SK-N-SH (cell line): ENCODE data around the gene ARHGAP42. TPM values are rescaled to one million over a fixed set of nuclear protein-coding genes. Genes with fewer than 3 reads are reported as not detected.

Experiments
- CTCF ChIA-PET: fragments of 300-600, 350-600 bp; formaldehyde crosslinking; extraction: SDS; loops from one replicate; lab custom pipeline; 2021; lab: Yijun Ruan, JAX
- POLR2A ChIA-PET: fragments of 350-600 bp; sonication (Branson Sonifier 250); formaldehyde crosslinking; extraction: SDS; loops from one replicate; lab custom pipeline; 2020; ENCODE audit warnings: antibody characterized with exemption, inconsistent platforms; lab: Yijun Ruan, JAX
- DNase-seq: peaks from one replicate; pipeline ENCODE4 v3.0.0; 2012
- H2AFZ ChIP-seq: fragments of 200-600 bp; sonication (generic); 2 replicates; pipeline ENCODE4 v1.8.1; 2016; ENCODE audit warnings: antibody characterized with exemption, mild to moderate bottlenecking, low read depth
- H3F3A ChIP-seq: fragments of 200-600 bp; sonication (generic); replicated peaks from 2 replicates; pipeline ENCODE3; 2016; ENCODE audit warnings: antibody characterized with exemption, mild to moderate bottlenecking; ENCODE audit not compliant: insufficient read depth
- H3K27ac ChIP-seq, 2 experiments: fragments of 200-500 bp in 1 of 2; fragments of 200-600 bp in 1 of 2; sonication (Bioruptor generic) in 1 of 2; sonication (generic), shearing (Covaris generic) in 1 of 2; 2 replicates each; pipeline versions ENCODE4 v1.5.1 to v1.6.1; 2014 to 2016; ENCODE audit warnings: low read depth in 2 of 2, inconsistent platforms in 1 of 2, low read length in 1 of 2, mild to moderate bottlenecking in 1 of 2, mixed read lengths in 1 of 2
- H3K27me3 ChIP-seq: fragments of 200-600 bp; sonication (generic), shearing (Covaris generic); 2 replicates; pipeline ENCODE4 v1.6.1; 2016; ENCODE audit warnings: mixed run types; ENCODE audit not compliant: insufficient read depth
- H3K36me3 ChIP-seq, 2 experiments: fragments of 200-500 bp in 1 of 2; fragments of 200-600 bp in 1 of 2; sonication (Bioruptor generic) in 1 of 2; sonication (generic) in 1 of 2; replicated peaks in 1 of 2; 2 replicates each; pipeline versions ENCODE3 to v1.5.1; 2014 to 2016; ENCODE audit warnings: low read length in 1 of 2, mild to moderate bottlenecking in 1 of 2; ENCODE audit not compliant: insufficient read depth in 2 of 2, control insufficient read depth in 1 of 2
- H3K4me1 ChIP-seq, 2 experiments: fragments of 200-500 bp in 1 of 2; fragments of 200-600 bp in 1 of 2; sonication (Bioruptor generic) in 1 of 2; sonication (generic), shearing (Covaris generic) in 1 of 2; 2 replicates each; pipeline versions ENCODE4 v1.5.1 to v1.6.1; 2014 to 2016; ENCODE audit warnings: low read depth in 1 of 2, low read length in 1 of 2, mixed run types in 1 of 2; ENCODE audit not compliant: insufficient read depth in 2 of 2, control insufficient read depth in 1 of 2
- H3K4me2 ChIP-seq: fragments of 200-600 bp; sonication (generic), shearing (Covaris generic); 2 replicates; pipeline ENCODE4 v1.6.1; 2017; ENCODE audit warnings: mixed run types
- H3K4me3 ChIP-seq, 2 experiments: fragments of 200-500 bp in 1 of 2; fragments of 200-600 bp in 1 of 2; sonication (Bioruptor generic) in 1 of 2; sonication (generic), shearing (Covaris generic) in 1 of 2; 2 replicates each; pipeline versions ENCODE4 v1.5.1 to v1.8.1; 2014 to 2016; ENCODE audit warnings: low read depth in 2 of 2, inconsistent platforms in 1 of 2, low read length in 1 of 2, mild to moderate bottlenecking in 1 of 2, mixed read lengths in 1 of 2, moderate library complexity in 1 of 2
- H3K79me2 ChIP-seq: fragments of 200-600 bp; sonication (generic); 2 replicates; pipeline ENCODE4 v1.8.1; 2017; ENCODE audit warnings: mild to moderate bottlenecking; ENCODE audit not compliant: insufficient read depth
- H3K9ac ChIP-seq: fragments of 200-600 bp; sonication (generic); 2 replicates; pipeline ENCODE4 v1.6.1; 2017; ENCODE audit warnings: mixed run types
- H3K9me2 ChIP-seq: fragments of 200-600 bp; sonication (generic); 2 replicates; pipeline ENCODE4 v1.6.1; 2017; ENCODE audit warnings: mixed run types
- H3K9me3 ChIP-seq: fragments of 200-600 bp; sonication (generic); 2 replicates; pipeline ENCODE4 v1.6.1; 2017; ENCODE audit warnings: mixed run types, mild to moderate bottlenecking, moderate library complexity
- H4K20me1 ChIP-seq: fragments of 200-600 bp; sonication (generic); 2 replicates; pipeline ENCODE4 v1.6.1; 2017; ENCODE audit warnings: mild to moderate bottlenecking, mixed run types; ENCODE audit not compliant: insufficient read depth
- CHD2 ChIP-seq: fragments of 150-350 bp; IDR thresholded peaks from 2 replicates; pipeline ENCODE4 v1.6.1; 2018; ENCODE audit warnings: low read length; ENCODE audit not compliant: partially characterized antibody
- ELF1 ChIP-seq: IDR thresholded peaks from 2 replicates; pipeline ENCODE4 v1.4.0; 2012
- EP300 ChIP-seq, 2 experiments: IDR thresholded peaks; 2 replicates each; pipeline versions ENCODE4 v1.4.0 to v1.6.1; 2012; ENCODE audit warnings: borderline replicate concordance in 1 of 2, low read depth in 1 of 2, low read length in 1 of 2
- EZH2phosphoT487 ChIP-seq: fragments of 200-600 bp; sonication (generic); IDR thresholded peaks from 2 replicates; pipeline ENCODE4 v1.6.1; 2017; ENCODE audit warnings: low read depth, mixed run types, mild to moderate bottlenecking, antibody characterized with exemption, moderate library complexity, borderline replicate concordance
- FOXJ3 ChIP-seq: sonication (generic); formaldehyde crosslinking; IDR thresholded peaks from 2 replicates; pipeline ENCODE4 v1.5.1; 2020; ENCODE audit warnings: mild to moderate bottlenecking, missing genetic modification reagents
- GABPA ChIP-seq: IDR thresholded peaks from 2 replicates; pipeline ENCODE4 v1.4.0; 2012; ENCODE audit warnings: low read depth, mild to moderate bottlenecking
- GATA2 ChIP-seq: sonication (generic); formaldehyde crosslinking; IDR thresholded peaks from 2 replicates; pipeline ENCODE4 v1.5.0; 2020; ENCODE audit warnings: mild to moderate bottlenecking, missing genetic modification reagents
- IRF3 ChIP-seq: fragments of 150-350 bp; IDR thresholded peaks from 2 replicates; pipeline ENCODE4 v1.6.1; 2016; ENCODE audit warnings: mild to moderate bottlenecking, low read depth, low read length
- MXI1 ChIP-seq: IDR thresholded peaks from 2 replicates; pipeline ENCODE4 v1.6.1; 2012; ENCODE audit warnings: mild to moderate bottlenecking, low read depth, low read length, improper control_type of control experiment
- NRF1 ChIP-seq: IDR thresholded peaks from 2 replicates; pipeline ENCODE4 v1.6.1; 2012; ENCODE audit warnings: low read depth, mild to moderate bottlenecking, low read length
- PBX3 ChIP-seq: IDR thresholded peaks from 2 replicates; pipeline ENCODE4; 2012
- RFX5 ChIP-seq: IDR thresholded peaks from 2 replicates; pipeline ENCODE4 v1.6.1; 2012; ENCODE audit warnings: mild to moderate bottlenecking, improper control_type of control experiment, low read length
- SIN3A ChIP-seq: IDR thresholded peaks from 2 replicates; pipeline ENCODE4 v1.6.1; 2012; ENCODE audit warnings: low read depth, mild to moderate bottlenecking, low read length, moderate library complexity, borderline replicate concordance
- SMC3 ChIP-seq: IDR thresholded peaks from 2 replicates; pipeline ENCODE4 v1.6.1; 2012; ENCODE audit warnings: low read depth, low read length, improper control_type of control experiment
- TAF1 ChIP-seq: IDR thresholded peaks from 2 replicates; pipeline ENCODE4 v1.6.1; 2012; ENCODE audit warnings: low read depth, mild to moderate bottlenecking, low read length, moderate library complexity, borderline replicate concordance
- TEAD4 ChIP-seq: IDR thresholded peaks from 2 replicates; pipeline ENCODE4 v1.4.0; 2012; ENCODE audit warnings: mild to moderate bottlenecking, borderline replicate concordance; ENCODE audit not compliant: insufficient read depth
- YY1 ChIP-seq: IDR thresholded peaks from 2 replicates; pipeline ENCODE4 v1.4.0; 2012; ENCODE audit warnings: low read depth, mild to moderate bottlenecking
- ZBTB33 ChIP-seq: IDR thresholded peaks from 2 replicates; pipeline ENCODE4 v1.4.0; 2012; ENCODE audit warnings: low read depth, borderline replicate concordance
- WGBS: methylation state at CpG from one replicate; pipeline ENCODE4 v1.1.6; 2017; ENCODE audit warnings: low lambda C conversion rate; 5-methylcytosine and 5-hydroxymethylcytosine counted together
- polyA plus RNA-seq, 3 experiments: library from polyadenylated mRNA; depleted of rRNA; stranded (reverse); fragments of >200 nt; gene quantifications; 2 replicates each; pipeline ENCODE4 v1.2.3, GENCODE V29; 2012
- TF ChIP-seq, protein P1 (sequence below): fragments of 150-350 bp; IDR thresholded peaks from 2 replicates; pipeline ENCODE4 v1.6.1; 2017; ENCODE audit warnings: antibody characterized with exemption, low read length, low read depth, borderline replicate concordance
- TF ChIP-seq, protein P2 (sequence below): fragments of 200-600 bp; sonication (generic); IDR thresholded peaks from 2 replicates; pipeline ENCODE4 v1.6.1; 2017; ENCODE audit warnings: antibody characterized with exemption, mild to moderate bottlenecking, moderate library complexity

The ARHGAP42 gene
- polyA plus RNA-seq, 1 of the 3 experiments (the other 2 are of a cell fraction) = 0.02 TPM

DNA sequence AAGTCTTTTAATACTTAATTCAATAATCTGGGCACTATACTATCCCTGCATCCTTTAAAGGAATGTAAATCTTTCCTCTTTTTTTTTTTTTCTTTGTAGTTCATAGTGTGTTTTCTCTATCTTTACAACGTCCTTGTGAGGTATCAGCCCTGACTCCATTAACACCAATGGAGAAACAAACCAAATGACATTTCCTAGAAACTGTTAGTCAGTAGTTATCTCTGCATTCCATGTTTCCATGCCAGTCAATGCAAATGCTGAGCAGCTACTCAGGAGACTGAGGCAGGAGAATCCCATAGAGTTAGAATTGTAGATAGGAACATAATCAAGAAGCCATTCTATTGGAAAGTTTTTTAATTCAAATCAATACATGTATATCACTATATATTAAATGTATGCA is 182.2 kb downstream of the ARHGAP42 start:
- no peaks in the 10 kb centered on the region for H3K9me2 ChIP-seq
- 11% methylated on average over 1 of the region's 1 CpG for WGBS
- CTCF ChIA-PET = no interaction called here

GRCh38 chr11:100870138-100870537 is 183.1 kb downstream of the ARHGAP42 start:
- H3K4me1 ChIP-seq = no peaks in the 10 kb centered on the region; a peak in 1 of 4 replicates
- no peak overlapping the region for H3K9ac ChIP-seq
- ChIA-PET POLR2A (no interaction called here), CTCF (no interaction called here)
- H3K36me3 ChIP-seq = no peaks in the 10 kb centered on the region
- WGBS = 23% methylated on average over 4 of the region's 4 CpGs
- H2AFZ ChIP-seq = no peak overlapping the region
- no peaks in the 10 kb centered on the region for H3K79me2 ChIP-seq
- H3K27me3 ChIP-seq = no peaks in the 10 kb centered on the region
- TF ChIP-seq, protein P1, sequence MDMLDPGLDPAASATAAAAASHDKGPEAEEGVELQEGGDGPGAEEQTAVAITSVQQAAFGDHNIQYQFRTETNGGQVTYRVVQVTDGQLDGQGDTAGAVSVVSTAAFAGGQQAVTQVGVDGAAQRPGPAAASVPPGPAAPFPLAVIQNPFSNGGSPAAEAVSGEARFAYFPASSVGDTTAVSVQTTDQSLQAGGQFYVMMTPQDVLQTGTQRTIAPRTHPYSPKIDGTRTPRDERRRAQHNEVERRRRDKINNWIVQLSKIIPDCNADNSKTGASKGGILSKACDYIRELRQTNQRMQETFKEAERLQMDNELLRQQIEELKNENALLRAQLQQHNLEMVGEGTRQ = no peak
- no peak for TF ChIP-seq EZH2phosphoT487
- TF ChIP-seq ELF1 = no peak
- TF ChIP-seq, protein P2, sequence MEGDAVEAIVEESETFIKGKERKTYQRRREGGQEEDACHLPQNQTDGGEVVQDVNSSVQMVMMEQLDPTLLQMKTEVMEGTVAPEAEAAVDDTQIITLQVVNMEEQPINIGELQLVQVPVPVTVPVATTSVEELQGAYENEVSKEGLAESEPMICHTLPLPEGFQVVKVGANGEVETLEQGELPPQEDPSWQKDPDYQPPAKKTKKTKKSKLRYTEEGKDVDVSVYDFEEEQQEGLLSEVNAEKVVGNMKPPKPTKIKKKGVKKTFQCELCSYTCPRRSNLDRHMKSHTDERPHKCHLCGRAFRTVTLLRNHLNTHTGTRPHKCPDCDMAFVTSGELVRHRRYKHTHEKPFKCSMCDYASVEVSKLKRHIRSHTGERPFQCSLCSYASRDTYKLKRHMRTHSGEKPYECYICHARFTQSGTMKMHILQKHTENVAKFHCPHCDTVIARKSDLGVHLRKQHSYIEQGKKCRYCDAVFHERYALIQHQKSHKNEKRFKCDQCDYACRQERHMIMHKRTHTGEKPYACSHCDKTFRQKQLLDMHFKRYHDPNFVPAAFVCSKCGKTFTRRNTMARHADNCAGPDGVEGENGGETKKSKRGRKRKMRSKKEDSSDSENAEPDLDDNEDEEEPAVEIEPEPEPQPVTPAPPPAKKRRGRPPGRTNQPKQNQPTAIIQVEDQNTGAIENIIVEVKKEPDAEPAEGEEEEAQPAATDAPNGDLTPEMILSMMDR = no peak
- no peak for TF ChIP-seq IRF3
- TF ChIP-seq SMC3 = no peak
- no peak for TF ChIP-seq GATA2
- TF ChIP-seq CHD2 = no peak
- TF ChIP-seq TEAD4 = no peak
- TF ChIP-seq NRF1 = no peak
- no peak overlapping the region for H3K4me2 ChIP-seq
- DNase-seq = no peak
- no peaks in the 10 kb centered on the region for H4K20me1 ChIP-seq
- no peak overlapping the region for H3K27ac ChIP-seq
- H3F3A ChIP-seq = no peaks in the 10 kb centered on the region
- H3K4me3 ChIP-seq = no peak overlapping the region
- H3K9me2 ChIP-seq = no peaks in the 10 kb centered on the region
- H3K9me3 ChIP-seq = no peaks in the 10 kb centered on the region

More for the DNA sequence above, 182.2 kb downstream of the ARHGAP42 start:
- H3K27ac ChIP-seq = no peak overlapping the region
- H4K20me1 ChIP-seq = no peaks in the 10 kb centered on the region
- H3K4me3 ChIP-seq = no peak overlapping the region
- no peaks in the 10 kb centered on the region for H3K27me3 ChIP-seq
- no peak overlapping the region for H3K4me2 ChIP-seq
- TF ChIP-seq PBX3 (no peak), SIN3A (no peak), GABPA (no peak), EZH2phosphoT487 (no peak), RFX5 (no peak), FOXJ3 (CRISPR knock-in tag) (no peak), YY1 (no peak), ZBTB33 (no peak), EP300 (IDR thresholded peaks at IDR 0.05; ENCODE audit: borderline replicate concordance in 1 of 2, low read depth in 1 of 2, low read length in 1 of 2) (no peak), TAF1 (no peak), MXI1 (no peak)
- no peaks in the 10 kb centered on the region for H3F3A ChIP-seq
- no peaks in the 10 kb centered on the region; a peak in 1 of 4 replicates for H3K4me1 ChIP-seq
- no peaks in the 10 kb centered on the region for H3K79me2 ChIP-seq
- H2AFZ ChIP-seq = no peak overlapping the region
- H3K9ac ChIP-seq = no peak overlapping the region
- no peak for DNase-seq
- POLR2A ChIA-PET = no interaction called here
- no peaks in the 10 kb centered on the region for H3K9me3 ChIP-seq
- no peaks in the 10 kb centered on the region for H3K36me3 ChIP-seq
